Measurements from ENCODE around the gene MARCHF4.
"Not testable (repeated sequence)": the region's sequence is repeated elsewhere in the genome, so short reads cannot be mapped to it uniquely, and the experiment has no call there.

The MARCHF4 gene

DNA sequence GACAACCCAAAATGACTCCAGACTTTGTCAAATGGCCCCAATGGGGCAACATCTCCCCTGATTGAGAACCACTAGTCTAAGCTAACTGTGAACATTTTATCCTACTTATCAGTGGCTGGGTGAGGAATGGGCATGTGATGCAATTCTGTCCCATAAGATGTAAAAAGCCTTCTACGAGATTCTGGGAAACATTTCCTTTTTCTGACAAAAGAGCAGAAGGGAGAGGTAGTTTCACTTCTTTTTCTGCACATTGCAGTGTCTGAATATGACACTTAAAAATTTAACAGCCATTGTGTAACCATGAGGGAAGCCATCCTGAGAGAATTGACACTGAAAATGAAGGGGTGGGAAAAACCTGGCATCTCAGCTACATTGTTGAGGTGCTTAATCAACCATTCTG is 17.3 kb upstream of the MARCHF4 start:
- no peak for DNase-seq

DNA sequence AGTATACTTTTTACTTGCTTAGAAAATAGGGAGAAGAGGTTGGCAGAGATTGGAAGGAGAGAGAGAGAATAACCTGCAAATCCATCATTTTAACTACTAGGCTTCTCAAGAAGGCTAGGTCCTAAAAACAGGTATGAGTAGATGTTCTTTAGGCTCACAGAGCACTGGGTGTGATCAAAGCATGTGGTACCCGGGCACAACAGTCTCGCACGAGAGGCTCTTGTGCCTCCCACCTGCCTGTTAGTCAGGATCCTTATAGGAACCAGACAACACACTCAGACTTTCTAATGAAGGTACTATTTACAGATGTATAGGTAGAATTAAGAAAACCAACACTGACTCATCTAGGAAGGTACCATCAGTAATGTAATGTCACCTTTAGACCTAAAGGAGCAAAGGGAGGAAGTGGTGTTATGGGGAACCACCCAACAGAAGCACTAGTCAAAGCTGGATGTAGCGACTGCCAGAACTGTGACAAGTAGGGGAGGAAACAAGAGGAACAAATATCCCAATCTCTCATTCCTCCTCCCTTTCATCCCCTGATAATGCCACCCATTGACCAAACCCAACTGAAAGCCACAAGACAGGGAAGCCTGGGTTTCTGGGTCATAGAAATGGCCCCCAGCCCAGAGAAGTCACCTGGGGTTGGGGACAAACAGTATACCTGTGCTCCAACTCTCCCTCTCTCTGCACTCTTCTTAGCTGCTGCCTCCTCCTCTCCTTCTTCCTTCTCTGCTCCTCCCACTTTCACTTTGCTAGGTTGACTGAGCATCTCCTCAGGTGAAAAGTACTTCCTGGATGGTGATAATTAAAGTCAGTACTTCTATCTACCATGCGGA is 16.0 kb upstream of the MARCHF4 start:
- peak; percentile 47 for DNase-seq

DNA sequence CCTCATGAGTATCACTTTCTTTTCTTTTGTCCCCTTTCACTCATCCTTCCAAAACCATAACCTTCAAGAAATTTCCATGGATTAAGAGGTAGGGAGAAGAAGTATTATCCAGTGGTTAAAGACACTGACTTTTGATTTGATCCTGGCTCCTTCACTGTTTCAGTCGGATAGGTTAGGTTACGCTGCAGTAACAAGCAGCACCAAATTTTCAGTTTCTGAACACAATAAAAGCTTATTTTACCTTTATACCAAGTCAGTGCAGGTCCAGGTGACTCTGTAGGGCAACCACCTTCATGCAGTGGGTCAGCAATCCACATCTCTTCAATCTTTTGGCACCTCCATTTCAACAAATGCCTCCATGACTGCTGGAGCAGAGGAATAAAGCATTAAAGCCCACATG is 15.0 kb upstream of the MARCHF4 start:
- no peak for DNase-seq

DNA sequence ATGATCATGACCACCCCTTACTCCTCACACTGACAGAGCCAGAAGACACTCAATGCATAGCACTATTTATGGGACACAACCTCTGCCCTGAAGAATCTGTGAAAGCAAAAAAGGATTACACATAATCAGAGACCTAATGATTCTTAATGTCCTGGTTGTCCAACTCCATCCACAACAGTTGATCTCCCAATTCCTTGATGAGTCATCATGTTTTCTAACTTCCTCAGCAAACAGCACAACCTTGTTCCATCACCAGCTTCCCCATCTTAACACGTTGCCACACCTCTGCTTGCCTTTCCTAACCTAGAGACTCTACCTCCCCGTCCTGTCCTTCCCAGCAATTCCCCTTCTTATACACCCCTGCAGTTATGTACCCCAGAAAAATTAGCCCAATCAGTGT is 13.2 kb upstream of the MARCHF4 start:
- DNase-seq = no peak

DNA sequence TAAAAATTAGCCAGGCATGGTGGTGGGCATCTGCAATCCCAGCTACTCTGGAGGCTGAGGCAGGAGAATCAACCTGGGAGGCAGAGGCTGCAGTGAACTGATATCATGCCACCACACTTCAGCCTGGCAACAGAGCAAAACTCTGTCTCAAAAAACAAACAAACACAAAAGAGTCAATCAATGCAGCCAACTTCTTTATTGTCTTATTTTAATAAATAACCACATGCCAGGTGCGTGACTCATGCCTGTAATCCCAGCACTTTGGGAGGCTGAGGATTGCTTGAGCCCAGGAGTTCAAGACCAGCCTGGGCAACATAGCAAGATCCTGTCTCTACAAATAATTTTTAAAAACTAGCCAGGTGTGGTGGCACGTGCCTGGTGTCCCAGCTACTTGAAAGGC is 12.1 kb upstream of the MARCHF4 start:
- DNase-seq = not testable (repeated sequence)

DNA sequence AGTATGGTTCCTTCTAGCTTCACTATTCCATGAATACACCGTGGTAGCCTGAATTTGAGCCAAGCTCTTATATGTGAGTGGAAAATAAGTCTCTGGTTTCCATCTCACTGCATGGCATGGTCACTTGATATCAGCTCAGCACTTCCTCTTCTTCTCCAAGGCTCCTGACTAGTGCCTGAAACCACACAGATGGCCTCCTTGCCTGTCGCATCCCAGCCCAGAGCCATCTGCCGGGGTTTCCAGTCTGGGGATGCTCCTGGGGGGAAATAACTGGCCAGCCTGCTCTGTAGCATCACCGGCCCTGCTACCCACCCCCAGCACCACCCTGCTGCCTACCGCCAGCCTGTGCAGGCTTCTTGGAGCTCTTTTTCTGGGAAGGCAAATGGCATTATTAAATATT is 7.7 kb upstream of the MARCHF4 start:
- DNase-seq = no peak

DNA sequence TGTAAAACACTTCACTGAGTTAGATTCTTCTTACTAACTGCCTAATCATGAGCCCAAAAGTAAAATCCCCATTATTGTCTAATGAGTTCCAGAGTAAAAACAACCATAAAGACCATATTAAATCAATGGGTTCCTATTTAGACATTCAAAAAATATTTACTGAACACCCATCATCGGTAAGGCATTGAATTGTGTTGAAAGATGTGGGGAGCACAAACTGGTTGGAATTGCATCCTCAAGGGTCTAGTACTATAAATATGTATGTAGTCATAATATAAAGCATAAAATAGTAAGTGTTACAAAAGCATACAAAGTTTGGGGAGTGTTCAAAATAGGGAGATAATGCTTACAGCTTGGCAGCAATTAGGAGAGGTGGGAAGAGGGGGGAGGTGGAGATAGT is 3.0 kb upstream of the MARCHF4 start:
- no peak for DNase-seq

DNA sequence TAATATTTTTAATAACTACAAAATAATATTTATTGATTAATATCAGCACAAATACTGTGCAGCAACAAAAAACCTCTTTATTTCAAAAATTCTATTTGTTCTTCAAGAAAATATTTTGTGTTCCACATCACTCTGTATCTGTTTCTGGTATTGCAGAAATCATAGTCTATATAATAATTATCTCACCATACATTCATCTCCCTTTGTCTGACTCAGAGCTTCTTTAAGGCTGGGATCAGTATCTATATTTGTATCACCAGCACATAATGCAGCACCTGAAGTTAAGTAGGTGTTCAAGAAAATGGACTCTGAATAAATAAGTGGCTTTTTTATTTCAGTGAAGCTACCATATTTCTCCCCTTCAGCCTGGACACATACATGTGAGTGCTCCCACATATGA is 1.6 kb upstream of the MARCHF4 start:
- no peak for DNase-seq

DNA sequence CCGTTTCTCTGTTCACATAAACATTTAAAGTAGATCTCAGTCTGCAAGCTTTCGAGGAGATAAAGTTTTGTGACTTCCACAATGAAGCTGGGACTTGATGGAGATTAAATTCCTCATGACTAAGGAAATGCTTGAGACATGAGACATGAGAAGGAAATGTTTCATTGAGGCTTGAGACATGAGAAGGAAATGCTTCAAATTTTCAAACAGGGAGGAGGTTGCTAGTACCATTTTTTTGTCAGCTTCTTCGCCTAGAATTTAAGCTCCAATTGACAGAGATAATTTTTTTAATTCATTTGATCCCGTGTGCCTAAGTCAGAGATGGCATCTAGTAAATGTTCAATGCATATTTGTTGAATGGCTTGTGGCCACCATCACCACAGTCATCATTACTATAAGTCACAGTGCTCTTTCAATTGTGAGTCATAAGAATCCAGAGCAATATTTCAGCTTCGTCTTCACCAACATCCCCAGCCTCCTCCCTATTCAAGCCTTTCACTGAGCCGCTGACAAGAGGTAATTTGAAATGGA is 543 bp upstream of the MARCHF4 start:
- no peak for DNase-seq

DNA sequence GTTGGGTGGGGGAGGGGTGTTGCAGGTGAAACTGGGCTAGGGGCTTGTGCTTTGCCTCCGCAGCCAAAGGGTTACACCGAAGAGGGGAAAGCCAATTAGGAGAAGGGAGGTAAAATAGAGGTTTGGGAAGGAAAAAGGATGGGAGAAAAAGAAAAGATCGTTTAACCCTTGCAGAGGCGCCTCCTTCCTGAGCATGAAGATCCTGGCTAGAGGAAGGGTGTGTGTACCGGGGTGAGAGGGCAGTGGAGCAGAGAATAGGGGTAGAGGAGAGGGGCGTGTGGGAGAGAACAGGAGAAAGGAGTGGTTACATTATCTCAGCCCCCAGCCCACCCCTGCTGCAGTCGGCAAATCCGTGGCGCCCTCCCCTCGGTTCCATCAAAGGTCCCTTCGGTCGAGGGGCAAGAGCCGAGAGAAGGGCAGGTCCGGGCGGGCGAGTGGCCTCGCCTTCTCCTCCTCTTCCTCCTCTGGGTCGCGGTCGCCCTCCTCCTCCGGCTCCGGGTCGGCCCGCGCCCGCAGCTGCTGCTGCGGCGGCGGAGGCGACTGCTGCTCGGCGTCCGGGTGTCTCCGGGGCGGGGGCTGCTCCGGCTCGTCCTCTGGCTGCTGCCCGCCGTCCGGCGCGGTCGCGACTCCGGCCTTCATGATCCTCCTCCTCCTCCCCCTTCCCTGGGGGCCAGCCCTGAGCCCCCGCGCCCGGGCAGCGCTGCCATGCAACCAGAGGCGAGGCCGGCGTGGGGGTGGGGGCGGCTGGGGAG is 1.1 kb downstream of the MARCHF4 start:
- no peak for DNase-seq

DNA sequence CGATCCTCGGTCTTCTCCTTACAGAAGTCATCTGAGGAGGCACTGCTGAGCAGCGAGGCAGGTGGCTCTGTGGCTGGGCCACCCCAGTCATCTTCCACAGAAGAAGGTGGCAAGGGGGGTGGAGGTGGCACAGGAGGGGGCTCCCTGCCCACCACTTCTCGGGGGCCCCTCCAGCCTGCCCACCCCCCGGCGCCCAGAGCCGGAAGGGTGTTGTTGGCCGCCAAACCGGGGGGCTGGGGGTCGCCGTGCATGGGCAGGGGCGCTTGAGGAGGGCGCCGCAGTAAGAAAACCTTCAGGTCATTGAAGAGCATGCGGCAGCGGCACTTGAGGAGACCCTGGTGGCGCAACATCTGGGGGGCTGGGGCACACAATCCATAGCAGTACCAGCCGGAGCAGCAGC is 2.5 kb downstream of the MARCHF4 start:
- DNase-seq = no peak

DNA sequence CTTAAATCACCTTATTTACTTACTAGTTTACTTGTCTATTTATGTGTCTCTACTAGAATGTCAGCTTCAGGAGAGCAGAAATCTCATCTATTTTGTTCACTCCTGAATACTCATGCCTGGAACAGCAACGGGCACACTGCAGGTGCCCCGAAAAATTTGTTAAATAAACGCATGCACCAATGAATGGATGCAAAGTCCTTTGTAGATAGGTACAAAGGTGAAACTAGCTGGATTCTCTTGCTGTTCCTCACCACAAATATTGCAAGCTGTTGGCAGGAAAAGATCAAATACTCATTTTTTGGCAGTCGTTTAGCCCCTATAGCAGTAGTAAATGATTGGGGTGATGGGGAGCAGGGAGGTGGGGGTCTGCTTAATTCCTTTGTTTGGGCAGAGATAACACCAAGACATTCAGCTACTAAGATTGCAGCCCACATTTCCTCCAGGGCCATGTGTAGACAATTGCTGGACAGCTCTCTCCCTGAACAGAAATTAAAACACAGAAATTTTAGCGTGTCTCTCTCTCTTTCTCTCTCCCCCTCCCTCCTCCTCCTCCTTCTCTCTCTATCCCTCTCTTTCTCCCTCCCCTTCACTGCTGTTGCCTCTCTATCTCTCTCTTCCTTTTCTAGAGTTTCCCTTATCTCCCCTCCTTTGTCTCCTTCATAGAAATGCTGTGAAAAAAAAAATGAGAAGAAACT is 5.4 kb downstream of the MARCHF4 start:
- no peak for DNase-seq

DNA sequence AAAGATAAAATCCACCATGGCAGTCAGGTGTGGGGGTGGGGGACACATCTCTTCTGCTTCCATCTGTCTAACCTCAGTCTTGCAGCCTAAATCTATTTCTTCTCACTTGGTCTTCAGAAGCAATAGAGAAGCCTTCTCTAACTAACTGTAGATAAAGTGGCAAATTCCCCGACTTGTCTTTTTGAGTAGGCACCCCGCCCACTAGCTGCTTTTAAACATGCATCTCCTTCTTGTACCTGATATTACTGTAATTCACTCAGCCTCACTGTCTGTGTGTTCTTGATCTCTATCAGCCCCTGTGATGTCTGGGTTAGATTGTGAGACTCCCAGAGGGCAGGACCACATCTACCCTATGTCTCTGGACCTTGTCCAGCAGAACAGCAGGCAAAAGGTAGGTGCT is 6.8 kb downstream of the MARCHF4 start:
- no peak for DNase-seq

DNA sequence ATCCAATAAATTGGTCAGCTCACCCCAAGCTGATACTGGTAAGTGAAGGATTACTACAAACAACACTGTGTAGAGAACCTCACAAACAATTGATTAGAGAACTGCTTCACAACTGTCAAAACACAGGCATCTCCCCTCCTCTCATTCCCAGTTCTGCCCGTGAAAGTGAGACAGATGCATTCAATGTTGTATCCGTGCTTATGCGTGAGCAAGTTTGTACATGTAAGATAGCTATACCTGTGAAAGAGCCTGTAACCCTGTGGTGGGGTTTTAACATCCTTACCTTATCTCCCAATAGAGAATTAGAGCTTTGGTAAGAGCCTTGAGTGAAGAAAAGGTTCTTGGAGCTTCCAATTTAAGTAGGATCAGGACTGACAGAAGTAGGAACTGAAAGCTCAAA is 9.1 kb downstream of the MARCHF4 start:
- DNase-seq = no peak

DNA sequence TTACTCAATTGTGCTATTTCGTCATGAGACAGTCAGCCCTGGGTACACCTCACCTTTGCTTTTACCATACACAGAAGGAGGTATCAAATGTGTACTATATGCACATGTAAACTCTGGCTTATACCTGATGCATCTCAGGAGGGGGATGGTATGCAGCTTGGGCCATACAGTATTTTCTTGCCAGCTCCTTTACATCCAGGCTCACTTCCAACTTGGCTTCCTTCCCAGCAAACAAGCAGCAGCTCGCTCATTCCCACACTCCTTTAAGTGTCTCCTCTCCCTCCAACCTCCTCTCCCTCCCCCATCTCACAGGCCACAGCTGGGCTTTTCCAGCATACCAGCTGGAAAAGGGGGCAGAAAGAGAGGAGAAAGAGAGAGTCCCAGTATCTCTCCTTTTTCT is 9.6 kb downstream of the MARCHF4 start:
- DNase-seq = no peak

DNA sequence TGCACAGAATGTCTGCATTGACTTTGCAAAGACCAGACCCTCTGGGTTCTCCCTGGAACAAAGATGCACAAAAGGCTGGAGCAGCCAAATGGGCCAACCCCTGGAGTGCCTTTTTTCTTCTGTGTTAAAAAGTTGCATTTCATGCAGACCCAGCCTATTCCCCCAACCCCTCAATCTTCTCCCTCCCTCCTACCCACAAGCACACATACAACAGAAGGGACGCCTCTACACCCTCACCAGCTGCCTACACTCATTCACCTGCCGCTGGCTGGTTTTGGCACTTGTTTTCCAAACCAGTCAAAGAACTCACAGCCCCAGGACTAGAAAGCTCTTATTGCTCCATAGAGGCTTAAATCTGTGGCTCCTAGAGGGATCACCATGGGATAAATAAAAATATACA is 16.6 kb downstream of the MARCHF4 start:
- DNase-seq = no peak

DNA sequence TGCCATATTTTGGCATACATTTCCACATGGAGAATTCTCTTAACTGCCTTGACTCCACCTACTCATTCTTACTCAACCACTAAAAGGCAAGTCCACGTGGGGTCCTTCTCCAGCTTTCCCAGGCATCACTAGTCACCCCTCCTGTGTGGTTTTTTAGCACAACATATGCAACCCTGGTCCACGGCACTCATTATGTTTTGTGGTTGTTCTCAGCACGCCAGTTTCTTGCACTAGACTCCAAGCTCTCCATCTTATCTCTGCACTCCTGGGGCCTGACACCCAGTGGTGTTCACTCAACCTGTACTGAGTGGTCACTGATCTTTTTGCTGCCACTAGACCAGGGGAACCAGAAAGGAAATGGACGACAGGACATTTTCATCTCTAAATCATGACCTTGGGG is 18.0 kb downstream of the MARCHF4 start:
- DNase-seq = no peak

DNA sequence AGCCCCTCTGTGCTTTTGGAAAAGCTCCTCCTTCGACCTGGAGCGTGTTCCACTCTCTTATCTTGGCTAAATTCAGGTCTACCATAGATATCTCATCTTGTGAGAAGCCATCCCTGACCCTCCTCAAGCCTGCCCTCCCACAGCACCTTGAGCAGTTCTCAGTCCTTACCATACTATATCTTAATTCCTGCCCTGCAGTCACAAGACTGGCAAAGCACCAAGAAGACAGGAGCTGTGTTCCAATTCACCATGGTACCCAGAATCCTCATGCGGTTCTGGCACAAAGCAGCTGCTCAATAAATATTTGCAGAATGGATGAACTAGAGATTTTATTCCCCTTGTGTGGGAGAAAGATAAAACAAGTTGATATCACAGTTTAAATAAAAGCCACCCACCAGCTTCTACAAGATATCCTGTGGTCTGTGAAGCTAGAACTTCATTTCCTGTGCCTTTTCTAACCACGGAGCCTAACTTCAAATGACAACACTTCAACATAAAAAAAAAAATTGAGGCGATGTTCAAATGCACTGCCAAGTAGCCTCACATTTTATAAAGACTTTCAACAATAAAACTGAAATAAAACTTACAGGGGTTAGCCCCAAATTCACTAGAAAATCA is 19.5 kb downstream of the MARCHF4 start:
- DNase-seq = no peak

DNA sequence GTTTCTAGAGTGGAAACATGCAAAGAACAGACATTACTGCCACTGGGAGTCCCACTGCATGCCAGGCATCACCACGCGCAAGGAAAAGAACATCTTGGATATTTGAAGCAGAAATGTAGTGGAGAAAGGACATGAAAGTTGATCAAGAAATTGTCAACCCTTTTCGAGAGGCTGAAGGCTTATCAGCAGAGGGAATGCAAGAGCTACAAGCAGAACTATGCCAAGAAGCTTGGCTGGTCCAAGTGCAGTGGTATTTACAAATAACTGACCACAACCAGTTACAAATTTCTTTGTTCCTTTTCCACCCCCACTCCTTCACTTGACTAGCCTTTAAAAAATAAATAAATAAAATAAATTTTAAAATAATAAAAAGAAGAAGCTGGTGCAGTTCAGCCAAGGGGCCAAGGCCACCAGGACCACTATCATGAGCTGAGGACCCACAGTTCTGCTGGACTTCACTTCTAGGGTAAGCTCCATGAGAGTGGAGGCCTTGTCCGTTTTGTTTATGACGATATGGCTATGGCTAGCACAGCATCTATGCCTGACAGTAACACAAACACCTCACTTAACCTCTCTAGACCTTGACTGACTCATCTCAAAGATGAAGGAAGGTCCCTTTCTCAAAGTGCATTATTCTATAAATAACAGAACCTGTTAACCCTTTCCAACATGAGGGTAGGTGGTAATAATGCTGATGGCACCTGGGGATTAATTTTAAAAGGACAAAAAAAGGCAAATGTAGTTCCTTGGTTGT is 20.9 kb downstream of the MARCHF4 start:
- no peak for DNase-seq

DNA sequence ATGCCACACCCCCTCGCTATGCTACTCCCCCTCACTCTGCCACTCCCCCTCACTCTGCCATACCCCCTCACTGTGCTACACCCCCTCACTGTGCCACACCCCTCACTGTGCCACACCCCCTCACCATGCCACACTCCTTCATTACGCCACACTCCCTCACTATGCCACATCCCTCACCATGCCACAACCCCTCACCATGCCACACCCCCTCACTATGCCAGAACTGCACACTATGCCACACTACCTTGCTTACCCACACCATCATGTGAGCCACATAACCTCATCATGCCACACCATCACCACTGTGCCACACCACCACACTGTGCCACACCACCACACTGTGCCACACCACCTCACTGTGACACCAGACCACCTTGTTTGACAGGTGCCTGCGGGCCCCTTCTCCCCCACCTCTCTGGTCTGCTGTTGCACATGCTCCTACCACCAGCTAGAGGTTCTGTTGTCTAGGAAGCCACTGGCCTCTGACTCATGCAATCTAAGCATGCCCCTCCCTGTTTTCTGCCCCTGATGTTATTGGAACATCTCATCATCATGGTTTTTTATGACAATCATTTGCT is 22.0 kb downstream of the MARCHF4 start:
- peak; percentile 51 for DNase-seq

DNA sequence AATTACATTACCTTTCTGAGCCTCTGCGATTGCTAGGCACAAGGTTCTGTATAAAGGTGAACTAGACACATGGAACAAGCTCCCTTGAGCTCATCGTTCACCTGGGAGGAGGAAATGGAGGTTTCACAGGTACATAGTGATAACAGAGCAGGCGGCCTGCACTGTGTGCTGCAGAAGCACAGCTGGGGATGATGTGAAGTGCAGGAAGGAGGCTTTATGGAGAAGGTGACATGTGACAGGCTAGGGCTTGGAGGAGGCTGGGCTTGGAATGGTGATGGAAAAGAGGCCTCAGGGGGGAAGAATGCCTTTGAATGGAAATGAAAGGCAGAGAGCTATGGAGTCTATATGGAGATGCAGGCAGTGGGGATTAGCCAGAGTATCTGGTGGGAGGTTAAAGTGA is 22.9 kb downstream of the MARCHF4 start:
- no peak for DNase-seq

DNA sequence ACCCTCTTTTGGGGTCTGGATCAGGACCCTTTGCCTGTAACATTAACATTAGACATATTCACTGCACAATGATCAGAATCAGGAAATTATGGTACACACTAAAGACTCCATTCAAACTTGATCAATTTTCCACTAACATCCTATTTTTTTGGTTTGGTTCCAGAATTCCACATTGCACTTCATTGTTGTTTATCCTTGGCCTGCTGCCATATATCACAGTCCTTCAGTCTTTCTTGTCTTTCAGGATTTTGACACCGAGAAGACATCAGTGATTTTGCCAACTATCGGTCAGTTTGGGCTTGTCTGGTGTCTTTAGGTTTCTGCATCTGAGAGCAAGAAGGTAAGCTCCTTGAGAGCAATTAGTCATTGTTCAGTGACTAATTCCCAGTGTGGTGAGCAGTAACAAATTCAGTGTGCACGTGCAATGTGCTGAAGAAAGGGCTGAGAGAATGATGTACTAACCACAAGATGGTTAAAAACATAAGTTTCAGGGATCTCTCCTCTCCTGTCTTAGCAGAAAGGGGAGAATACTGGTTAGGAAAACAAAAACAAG is 23.5 kb downstream of the MARCHF4 start:
- peak; percentile 50 for DNase-seq
